SK-N-SH treated with all-trans-retinoic acid at 6 μM for 48 hours (cell line): ENCODE results near the gene GRIA1.

Experiments used
- ATAC-seq: fragments of 200-7000 bp; cut with Tn5 transposase; 3 replicates; pipeline ENCODE4 v1.9.1; 2020; ENCODE audit warnings: mild to moderate bottlenecking, moderate library complexity
- ARNTL ChIP-seq: fragments of 450-650 bp; formaldehyde crosslinking; IDR thresholded peaks from 2 replicates; pipeline ENCODE4 v1.5.0; 2020; ENCODE audit warnings: low read depth, mild to moderate bottlenecking, moderate library complexity, borderline replicate concordance
- BACH2 ChIP-seq: fragments of 250-450 bp; sonication (Bioruptor Pico); IDR thresholded peaks from 2 replicates; pipeline ENCODE4 v1.9.0; 2021; ENCODE audit warnings: mild to moderate bottlenecking, borderline replicate concordance
- CREB5 ChIP-seq: fragments of 250-450 bp; sonication (Bioruptor Pico); IDR thresholded peaks from 2 replicates; pipeline ENCODE4 v1.5.1; 2020; ENCODE audit warnings: low read depth, mild to moderate bottlenecking, moderate library complexity
- CSDC2 ChIP-seq: fragments of 250-450 bp; sonication (Bioruptor Pico); IDR thresholded peaks from 2 replicates; pipeline ENCODE4 v1.5.0; 2020; ENCODE audit warnings: mild to moderate bottlenecking, moderate library complexity
- CSRNP3 ChIP-seq: fragments of 250-450 bp; sonication (Bioruptor Pico); IDR thresholded peaks from 2 replicates; pipeline ENCODE4 v1.5.1; 2021; ENCODE audit warnings: mild to moderate bottlenecking, moderate library complexity
- ESRRG ChIP-seq: fragments of 250-450 bp; sonication (Bioruptor Pico); IDR thresholded peaks from 2 replicates; pipeline ENCODE4 v1.6.1; 2021; ENCODE audit warnings: mild to moderate bottlenecking
- GLIS3 ChIP-seq: fragments of 250-450 bp; sonication (Bioruptor Pico); IDR thresholded peaks from 2 replicates; pipeline ENCODE4 v1.5.0; 2020; ENCODE audit warnings: mild to moderate bottlenecking, moderate library complexity
- ISL1 ChIP-seq: fragments of 250-450 bp; sonication (Bioruptor Pico); IDR thresholded peaks from 2 replicates; pipeline ENCODE4 v2.1.2; 2022; ENCODE audit warnings: mild to moderate bottlenecking, moderate library complexity
- PATZ1 ChIP-seq: fragments of 250-450 bp; sonication (Bioruptor Pico); IDR thresholded peaks from 2 replicates; pipeline ENCODE4 v1.8.0; 2020; ENCODE audit warnings: mild to moderate bottlenecking, moderate library complexity, borderline replicate concordance
- POU6F1 ChIP-seq: fragments of 250-450 bp; sonication (Bioruptor Pico); IDR thresholded peaks from 2 replicates; pipeline ENCODE4 v1.8.0; 2021; ENCODE audit warnings: low read depth, mild to moderate bottlenecking, moderate library complexity, borderline replicate concordance
- PPARA ChIP-seq: fragments of 250-450 bp; sonication (Bioruptor Pico); IDR thresholded peaks from 2 replicates; pipeline ENCODE4 v1.5.0; 2020; ENCODE audit warnings: mild to moderate bottlenecking, borderline replicate concordance
- RARB ChIP-seq: fragments of 250-450 bp; sonication (Bioruptor Pico); IDR thresholded peaks from 2 replicates; pipeline ENCODE4 v1.8.0; 2021; ENCODE audit warnings: mild to moderate bottlenecking, moderate library complexity
- SNAI2 ChIP-seq: fragments of 250-450 bp; sonication (Bioruptor Pico); IDR thresholded peaks from 2 replicates; pipeline ENCODE4 v1.5.0; 2020; ENCODE audit warnings: mild to moderate bottlenecking, moderate library complexity
- TCF4 ChIP-seq: fragments of 250-450 bp; sonication (Bioruptor Pico); IDR thresholded peaks from 2 replicates; pipeline ENCODE4 v1.8.0; 2021; ENCODE audit warnings: mild to moderate bottlenecking, moderate library complexity, borderline replicate concordance
- TOX ChIP-seq: fragments of 250-450 bp; sonication (Bioruptor Pico); IDR thresholded peaks from 2 replicates; pipeline ENCODE4 v1.8.0; 2021; ENCODE audit warnings: mild to moderate bottlenecking, moderate library complexity, borderline replicate concordance
- TSHZ2 ChIP-seq: fragments of 250-450 bp; sonication (Bioruptor Pico); IDR thresholded peaks from 2 replicates; pipeline ENCODE4 v1.5.0; 2020; ENCODE audit warnings: mild to moderate bottlenecking, moderate library complexity
- ZC3H10 ChIP-seq: fragments of 250-450 bp; sonication (Bioruptor Pico); IDR thresholded peaks from 2 replicates; pipeline ENCODE4 v1.5.1; 2021; ENCODE audit warnings: mild to moderate bottlenecking, moderate library complexity
- ZFP3 ChIP-seq: fragments of 250-450 bp; sonication (Bioruptor Pico); IDR thresholded peaks from 2 replicates; pipeline ENCODE4 v1.5.0; 2020; ENCODE audit warnings: mild to moderate bottlenecking, moderate library complexity
- ZFP30 ChIP-seq: fragments of 450-650 bp; formaldehyde crosslinking; IDR thresholded peaks from 2 replicates; pipeline ENCODE4 v1.5.0; 2022; ENCODE audit warnings: mild to moderate bottlenecking, moderate library complexity
- ZNF565 ChIP-seq: fragments of 450-650 bp; formaldehyde crosslinking; conservative IDR thresholded peaks from 2 replicates; pipeline ENCODE4 v1.5.0; 2020; ENCODE audit warnings: low read depth, mild to moderate bottlenecking, moderate library complexity
- ZNF70 ChIP-seq: fragments of 450-650 bp; formaldehyde crosslinking; IDR thresholded peaks from 2 replicates; pipeline ENCODE4 v1.5.0; 2020; ENCODE audit warnings: mild to moderate bottlenecking, moderate library complexity
- ZNF8 ChIP-seq: fragments of 450-650 bp; formaldehyde crosslinking; IDR thresholded peaks from 2 replicates; pipeline ENCODE4 v1.5.0; 2020; ENCODE audit warnings: mild to moderate bottlenecking, moderate library complexity

GRIA1 gene

GRCh38 chr5:153461341-153461740 lies 29.1 kb upstream of the GRIA1 start:
- TF ChIP-seq ESRRG (CRISPR knock-in tag) (no peak), GLIS3 (CRISPR knock-in tag) (no peak), ZFP30 (no peak), PPARA (CRISPR knock-in tag) (no peak), TSHZ2 (CRISPR knock-in tag) (no peak), ZNF70 (CRISPR knock-in tag) (no peak), CSDC2 (CRISPR knock-in tag) (no peak), ZC3H10 (CRISPR knock-in tag) (no peak), TCF4 (CRISPR knock-in tag) (no peak), ZNF8 (CRISPR knock-in tag) (no peak), ARNTL (CRISPR knock-in tag) (no peak), RARB (CRISPR knock-in tag) (no peak), ISL1 (CRISPR knock-in tag) (no peak), POU6F1 (CRISPR knock-in tag) (no peak), SNAI2 (CRISPR knock-in tag) (no peak), CREB5 (no peak), ZFP3 (no peak), CSRNP3 (CRISPR knock-in tag) (no peak), TOX (no peak)
- ATAC-seq, result no peak

GRCh38 chr5:153463806-153464205 lies 26.7 kb upstream of the GRIA1 start:
- TF ChIP-seq CREB5 (no peak), ZNF8 (CRISPR knock-in tag) (no peak), ARNTL (CRISPR knock-in tag) (no peak), SNAI2 (CRISPR knock-in tag) (no peak), ZNF565 (no peak), RARB (CRISPR knock-in tag) (no peak), GLIS3 (CRISPR knock-in tag) (no peak), ISL1 (CRISPR knock-in tag) (no peak), ESRRG (CRISPR knock-in tag) (no peak), TSHZ2 (CRISPR knock-in tag) (no peak), BACH2 (CRISPR knock-in tag) (no peak), TOX (no peak), CSRNP3 (CRISPR knock-in tag) (no peak), ZNF70 (CRISPR knock-in tag) (no peak), PATZ1 (CRISPR knock-in tag) (no peak), PPARA (CRISPR knock-in tag) (no peak), POU6F1 (CRISPR knock-in tag) (no peak)
- peak; percentile 76 for ATAC-seq
